Heart right ventricle (tissue), 16 donors: ENCODE measurements around the gene ACTRT2. TPM values are rescaled to one million over a fixed set of nuclear protein-coding genes. Genes with fewer than 3 reads are reported as not detected.

Experiments used
- ATAC-seq, 8 donors: fragments of 200-7000 bp; cut with Tn5 transposase; one replicate each; pipeline ENCODE4 v1.9.1; 2020; ENCODE audit warnings: mild to moderate bottlenecking in 8 of 8, moderate library complexity in 8 of 8, moderate number of reproducible peaks in 1 of 8
- DNase-seq, 2 donors: peaks; one replicate each; pipeline ENCODE4 v3.0.0-alpha.2; 2020
- H3K27ac ChIP-seq, 10 donors: fragments of 200-600 bp; sonication (generic) in 2 of 10; one replicate each; pipeline versions ENCODE4 v1.5.0 to v1.8.0; 2020 to 2022; ENCODE audit warnings: mild to moderate bottlenecking in 3 of 10
- H3K27me3 ChIP-seq, 7 donors: fragments of 200-600 bp; one replicate each; pipeline ENCODE4 v1.8.0; 2021 to 2022; ENCODE audit warnings: mild to moderate bottlenecking in 2 of 7
- H3K36me3 ChIP-seq, 9 donors: fragments of 200-600 bp; sonication (generic) in 1 of 9; one replicate each; pipeline versions ENCODE4 v1.5.0 to v1.8.0; 2020 to 2022; ENCODE audit warnings: mild to moderate bottlenecking in 2 of 9
- H3K4me1 ChIP-seq, 9 donors: fragments of 200-600 bp; sonication (generic) in 1 of 9; one replicate each; pipeline versions ENCODE4 v1.5.0 to v1.8.0; 2020 to 2022; ENCODE audit warnings: mild to moderate bottlenecking in 4 of 9
- H3K4me3 ChIP-seq, 10 donors: fragments of 200-600 bp; sonication (generic) in 2 of 10; one replicate each; pipeline versions ENCODE4 v1.5.0 to v1.8.0; 2020 to 2022; ENCODE audit warnings: mild to moderate bottlenecking in 7 of 10, moderate library complexity in 2 of 10
- H3K9me3 ChIP-seq, 11 donors: fragments of 200-600 bp in 10 of 11; sonication (generic) in 2 of 11; one replicate each; pipeline versions ENCODE4 v1.5.0 to v1.8.0; 2013 to 2022; ENCODE audit warnings: mild to moderate bottlenecking in 2 of 11, control low read depth in 1 of 11, moderate library complexity in 1 of 11
- WGBS, 2 donors: extraction: QIAGEN DNeasy Blood & Tissue Kit; methylation state at CpG; one replicate each; pipeline ENCODE4 v1.1.7; 2013; ENCODE audit warnings: inconsistent platforms in 1 of 2; 5-methylcytosine and 5-hydroxymethylcytosine counted together
- intact Hi-C, 10 donors: fragments of 100-400 bp; cut with DNase I; formaldehyde crosslinking; loops; one replicate each; pipeline versions ENCODE4 v1.11.1 to v1.14.2; 2022
- long read RNA-seq, 3 donors: library from polyadenylated mRNA; unstranded; transcript quantifications; one replicate each; pipeline ENCODE4 v2.0.0, GENCODE V29; 2020 to 2021
- polyA plus RNA-seq, 2 donors: library from polyadenylated mRNA; stranded (reverse); fragments of 200-250 nt; gene quantifications; one replicate each; pipeline ENCODE4 v1.2.3, GENCODE V29; 2013
- total RNA-seq, 10 donors: library from RNA; stranded (reverse); fragmentation: NEBNext Ultra II Directional in 3 of 10; extraction: Animal tissue kit (Norgen Biotek cat#: 25700) in 3 of 10; gene quantifications; one replicate each; pipeline versions ENCODE4 v1.2.1 to v1.2.4, GENCODE V29; 2021 to 2023
- TF ChIP-seq, protein P1 (sequence below), 9 donors: fragments of 200-600 bp; sonication (generic) in 2 of 9; IDR thresholded peaks; one replicate each; pipeline versions ENCODE4 v1.5.0 to v1.8.0; 2021 to 2022; ENCODE audit warnings: antibody characterized with exemption in 9 of 9, mild to moderate bottlenecking in 5 of 9, moderate library complexity in 1 of 9
- donor health status: Arrhythmogenic right ventricular cardiomyopathy.
- donor health status: ischemic (EF 13 %, LVEDD 7.1; RV severe dilation, severe dysfunction).
- donor health status: healthy with polysubstance abuse.
- donor health status: DM: no; HTN: yes; CAD: no.
- donor health status: DM: no; HTN: no; CAD: no.
- donor health status: ischemic (EF 25% LVEDD 6.9; RV normal size, moderate dysfunction).
- donor health status: ischemic (EF 25% LVEDD 5.7; RV mildly dilated, moderate dysfunction).
- donor health status: healthy.
- donor health status: DM: yes; HTN: yes; CAD: no.
- donor health status: Ischemic cardiomyopathy.
- donor health status: ischemic (EF 35%, LVEDD 5.7; RV mildly dilated, moderate dysfunction).
- donor health status: nonischemic (EF 11% LVEDD 7.7; RV severe dilation, severe dysfunction).
- donor health status: DM: yes; HTN: yes; CAD: no.
- donor health status: PGD.
- donor health status: ischemic (EF 29% LVEDD 5.4; RV normal size, mild dysfunction).
- donor health status: nonischemic (EF 23%, LVEDD 6.1; RV moderate dilation, normal function).

The ACTRT2 gene
- total RNA-seq (not detected), polyA plus RNA-seq (not detected)
- long read RNA-seq, donor 1, result 0 reads
- long read RNA-seq, donor 2, result 0 reads
- long read RNA-seq, donor 3, result 0 reads

DNA sequence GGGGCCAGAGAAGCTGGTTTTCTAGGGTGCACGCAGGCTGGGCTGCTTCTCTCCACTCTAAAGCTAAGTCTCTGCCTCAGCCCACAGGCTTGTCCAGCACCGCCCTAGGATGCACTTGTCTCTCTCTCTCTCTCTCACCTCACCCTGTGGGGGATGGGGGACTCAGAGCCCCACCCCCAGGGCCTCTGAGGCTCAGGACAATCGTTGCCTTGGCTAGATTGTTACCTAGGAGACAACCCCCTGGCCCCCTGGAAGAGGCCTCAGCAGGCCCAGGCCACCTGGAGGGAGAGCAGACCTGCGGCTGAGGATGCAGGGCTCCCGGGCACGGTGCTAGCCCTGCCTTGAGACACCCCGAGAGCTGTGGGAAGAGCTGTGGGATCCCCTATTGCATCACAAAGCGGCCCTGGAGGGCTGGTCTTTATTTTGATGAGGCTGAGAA lies at the start of gene ACTRT2:
TSS of gene ACTRT2 (plus strand) at position 235 of the 439 bp plus-strand sequence. CDS start 220 bp downstream, outside the sequence.
- Histone ChIP-seq H3K27ac (no peak within 1 kb of the TSS), H3K36me3 (no peaks in the 10 kb centered on the region), H3K4me3 (no peak within 1 kb of the TSS), H3K27me3 (peaks cover 0 to 18% (median 11%) of the 10 kb centered on the region in 7 donors), H3K4me1 (no peaks in the 10 kb centered on the region), H3K9me3 (no peaks in the 10 kb centered on the region)
- WGBS, 2 donors, result 48 to 50% methylated on average over 8 of the region's 8 CpGs
- no peak for ATAC-seq
- intact Hi-C loops, result no loop called here
- TF ChIP-seq, protein P1, sequence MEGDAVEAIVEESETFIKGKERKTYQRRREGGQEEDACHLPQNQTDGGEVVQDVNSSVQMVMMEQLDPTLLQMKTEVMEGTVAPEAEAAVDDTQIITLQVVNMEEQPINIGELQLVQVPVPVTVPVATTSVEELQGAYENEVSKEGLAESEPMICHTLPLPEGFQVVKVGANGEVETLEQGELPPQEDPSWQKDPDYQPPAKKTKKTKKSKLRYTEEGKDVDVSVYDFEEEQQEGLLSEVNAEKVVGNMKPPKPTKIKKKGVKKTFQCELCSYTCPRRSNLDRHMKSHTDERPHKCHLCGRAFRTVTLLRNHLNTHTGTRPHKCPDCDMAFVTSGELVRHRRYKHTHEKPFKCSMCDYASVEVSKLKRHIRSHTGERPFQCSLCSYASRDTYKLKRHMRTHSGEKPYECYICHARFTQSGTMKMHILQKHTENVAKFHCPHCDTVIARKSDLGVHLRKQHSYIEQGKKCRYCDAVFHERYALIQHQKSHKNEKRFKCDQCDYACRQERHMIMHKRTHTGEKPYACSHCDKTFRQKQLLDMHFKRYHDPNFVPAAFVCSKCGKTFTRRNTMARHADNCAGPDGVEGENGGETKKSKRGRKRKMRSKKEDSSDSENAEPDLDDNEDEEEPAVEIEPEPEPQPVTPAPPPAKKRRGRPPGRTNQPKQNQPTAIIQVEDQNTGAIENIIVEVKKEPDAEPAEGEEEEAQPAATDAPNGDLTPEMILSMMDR (IDR thresholded peaks at IDR 0.05), result no peak
- no peak for DNase-seq

DNA sequence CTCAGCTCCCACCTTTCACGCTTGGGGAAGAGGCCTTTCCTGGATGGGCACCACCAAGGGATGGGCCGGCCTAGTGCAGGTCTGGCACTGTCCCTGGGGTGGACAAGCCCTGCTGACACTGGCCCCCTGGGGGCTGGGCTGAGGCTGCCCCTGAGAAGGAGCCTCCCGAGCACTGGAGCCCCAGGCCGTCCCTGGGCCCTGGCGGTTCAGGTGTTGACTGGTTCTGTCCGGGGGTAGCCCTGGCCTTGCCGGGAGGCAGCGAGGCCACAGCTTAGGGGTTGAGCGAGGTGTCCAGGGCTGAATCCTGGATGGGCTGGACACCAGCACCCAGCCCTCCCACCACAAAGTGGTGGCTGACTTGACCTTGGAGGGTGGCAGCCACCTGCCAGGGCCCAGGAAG lies 49.7 kb upstream of the ACTRT2 start:
- intact Hi-C loops, result no loop called here
- TF ChIP-seq, protein P1 (IDR thresholded peaks at IDR 0.05), result no peak
- WGBS, 2 donors, result 92 to 97% methylated on average over 9 of the region's 9 CpGs
- Histone ChIP-seq H3K9me3 (no peaks in the 10 kb centered on the region), H3K27me3 (peaks cover 0 to 22% (median 4%) of the 10 kb centered on the region in 7 donors), H3K4me1 (no peaks in the 10 kb centered on the region), H3K27ac (no peak overlapping the region), H3K36me3 (no peaks in the 10 kb centered on the region), H3K4me3 (no peak overlapping the region)
- DNase-seq (no peak), ATAC-seq (no peak)

DNA sequence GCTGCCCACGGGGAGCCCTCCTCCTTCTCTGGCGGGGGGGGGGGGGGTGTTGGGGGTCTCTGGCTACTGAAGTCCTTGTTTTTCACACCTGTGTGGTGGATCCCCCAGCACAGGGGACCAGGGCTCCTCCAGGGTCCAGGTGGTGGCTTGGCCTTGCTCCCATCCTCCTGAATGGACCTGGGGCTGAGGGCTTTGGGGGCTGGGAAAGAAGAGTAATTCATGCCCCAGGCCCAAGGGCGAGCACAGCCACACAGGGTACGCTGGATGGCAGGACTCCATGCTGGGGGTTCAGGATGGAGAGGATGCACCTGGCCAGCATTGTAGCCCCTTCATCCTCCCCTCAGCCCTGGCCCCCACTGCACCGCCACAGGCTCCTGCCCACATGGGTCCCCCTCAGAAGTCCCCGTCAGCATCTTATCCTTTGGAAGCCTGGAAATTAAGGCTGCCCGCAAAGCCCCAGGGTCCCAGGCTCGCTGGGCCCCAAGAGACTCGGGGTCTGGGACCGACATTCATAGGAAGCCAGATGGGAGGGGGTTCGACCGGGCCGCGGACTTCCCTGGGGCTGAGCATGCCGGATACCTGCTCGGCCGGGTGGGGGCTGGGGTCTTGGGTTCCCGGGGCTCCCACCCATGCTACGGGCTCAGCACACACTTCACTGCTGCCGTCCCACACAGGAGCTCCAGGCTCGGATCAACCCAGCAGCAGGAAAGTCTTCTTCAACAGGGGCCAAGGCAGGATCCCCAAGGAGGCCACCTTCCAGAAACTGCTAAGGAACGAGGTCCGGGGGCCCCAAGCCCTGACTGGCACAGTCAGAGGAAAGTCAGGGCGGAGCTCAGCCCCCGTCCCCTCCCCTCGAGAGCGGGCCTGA lies 49.0 kb upstream of the ACTRT2 start:
- intact Hi-C loops, result no loop called here
- H3K36me3 ChIP-seq, result no peaks in the 10 kb centered on the region

DNA sequence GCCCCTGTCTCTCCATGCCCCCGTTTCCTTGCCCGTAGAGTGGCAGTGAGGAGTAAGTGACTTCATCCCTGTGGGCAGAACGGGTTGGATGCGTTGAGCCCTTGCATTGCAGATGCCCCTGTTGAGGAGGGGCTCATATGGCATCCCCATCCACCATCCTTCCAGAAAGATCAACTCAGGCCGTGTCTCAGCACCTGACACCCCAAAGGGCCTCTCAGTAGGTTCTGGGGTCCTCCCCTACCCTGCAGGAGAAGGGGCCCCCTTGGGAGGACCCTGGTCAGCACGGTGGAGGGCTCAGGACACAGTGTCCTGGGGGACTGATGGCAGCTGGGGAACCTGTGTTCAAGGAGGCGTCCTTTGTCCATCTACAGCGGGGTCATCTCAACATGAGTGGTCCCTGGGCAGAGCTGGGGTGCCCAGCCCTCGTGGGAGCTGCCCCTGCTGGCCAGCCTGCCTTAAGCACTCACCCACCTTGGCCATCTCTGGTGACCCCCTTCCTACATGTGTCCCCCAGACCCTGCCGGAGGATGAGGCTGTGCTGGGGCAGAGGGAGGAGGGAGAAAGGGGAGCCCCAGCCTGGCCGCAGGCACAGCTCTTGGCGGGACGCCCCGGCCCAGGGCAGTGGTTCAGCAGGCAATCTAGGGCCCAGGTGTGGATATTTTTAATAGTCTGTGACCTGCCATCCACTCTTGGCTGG lies 48.2 kb upstream of the ACTRT2 start:
- no peak overlapping the region for H3K27ac ChIP-seq
- TF ChIP-seq, protein P1 (IDR thresholded peaks at IDR 0.05), result no peak
- ATAC-seq (no peak), DNase-seq (no peak)
- no peak overlapping the region for H3K4me3 ChIP-seq
- no peaks in the 10 kb centered on the region for H3K4me1 ChIP-seq
- WGBS, 2 donors, result 76 to 81% methylated on average over 14 of the region's 14 CpGs
- peaks cover 0 to 13% (median 4%) of the 10 kb centered on the region in 7 donors for H3K27me3 ChIP-seq
- H3K36me3 ChIP-seq, result no peaks in the 10 kb centered on the region
- intact Hi-C loops, result no loop called here
- H3K9me3 ChIP-seq, result no peaks in the 10 kb centered on the region

More for the DNA sequence above, 49.0 kb upstream of the ACTRT2 start:
- 81 to 82% methylated on average over 26 to 27 of the region's 27 CpGs for WGBS, 2 donors
- DNase-seq, result no peak
- no peak overlapping the region for H3K27ac ChIP-seq
- no peak for ATAC-seq
- TF ChIP-seq, protein P1 (IDR thresholded peaks at IDR 0.05), result no peak
- no peaks in the 10 kb centered on the region for H3K9me3 ChIP-seq
- peaks cover 0 to 21% (median 4%) of the 10 kb centered on the region in 7 donors for H3K27me3 ChIP-seq
- H3K4me3 ChIP-seq, result no peak overlapping the region
- H3K4me1 ChIP-seq, result no peaks in the 10 kb centered on the region
